AG09309 (cell line): ENCODE data around the gene DENND2A.

Source experiments
- DNase-seq: peaks from one replicate; pipeline ENCODE4 v3.0.0-alpha.2; 2010; ENCODE audit warnings: low read depth
- H3K4me3 ChIP-seq: 2 replicates; pipeline ENCODE4 v1.5.1; 2011; ENCODE audit warnings: mild to moderate bottlenecking, low read depth, low read length, moderate library complexity; ENCODE audit not compliant: control insufficient read depth
- TF ChIP-seq, protein P1 (sequence below): IDR thresholded peaks from 2 replicates; pipeline ENCODE4 v1.5.1; 2011; ENCODE audit warnings: mild to moderate bottlenecking, low read depth, low read length, inconsistent platforms; ENCODE audit not compliant: insufficient read depth, control insufficient read depth; ENCODE audit errors: missing control alignments

DENND2A gene

DNA sequence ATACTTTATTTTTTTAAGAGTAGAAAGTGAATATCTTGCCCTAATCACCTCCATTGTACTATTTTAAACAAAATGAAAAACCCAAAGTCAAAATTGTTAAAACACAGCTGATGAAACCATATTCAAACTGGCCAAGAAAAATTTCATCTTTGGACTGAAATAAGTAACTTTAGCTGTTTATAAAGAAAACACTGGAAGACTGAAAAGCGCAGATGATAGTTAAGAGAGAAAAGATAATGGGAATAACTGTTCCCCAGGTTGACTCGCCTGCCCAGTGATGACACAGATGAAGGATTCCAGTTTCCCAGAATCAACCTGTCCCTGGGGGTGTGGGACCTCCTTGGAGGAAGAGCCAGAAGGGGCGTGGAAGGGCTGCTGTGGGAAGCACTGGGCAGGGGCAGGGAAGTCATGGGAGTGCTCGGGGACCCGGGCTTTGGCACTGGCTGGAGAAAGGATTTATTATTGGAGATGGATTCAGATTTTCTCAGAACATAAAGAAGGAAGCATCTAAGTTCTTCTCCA is 43.1 kb downstream of the DENND2A start:
- no peak overlapping the region for H3K4me3 ChIP-seq
- DNase-seq: no peak
- TF ChIP-seq, protein P1, sequence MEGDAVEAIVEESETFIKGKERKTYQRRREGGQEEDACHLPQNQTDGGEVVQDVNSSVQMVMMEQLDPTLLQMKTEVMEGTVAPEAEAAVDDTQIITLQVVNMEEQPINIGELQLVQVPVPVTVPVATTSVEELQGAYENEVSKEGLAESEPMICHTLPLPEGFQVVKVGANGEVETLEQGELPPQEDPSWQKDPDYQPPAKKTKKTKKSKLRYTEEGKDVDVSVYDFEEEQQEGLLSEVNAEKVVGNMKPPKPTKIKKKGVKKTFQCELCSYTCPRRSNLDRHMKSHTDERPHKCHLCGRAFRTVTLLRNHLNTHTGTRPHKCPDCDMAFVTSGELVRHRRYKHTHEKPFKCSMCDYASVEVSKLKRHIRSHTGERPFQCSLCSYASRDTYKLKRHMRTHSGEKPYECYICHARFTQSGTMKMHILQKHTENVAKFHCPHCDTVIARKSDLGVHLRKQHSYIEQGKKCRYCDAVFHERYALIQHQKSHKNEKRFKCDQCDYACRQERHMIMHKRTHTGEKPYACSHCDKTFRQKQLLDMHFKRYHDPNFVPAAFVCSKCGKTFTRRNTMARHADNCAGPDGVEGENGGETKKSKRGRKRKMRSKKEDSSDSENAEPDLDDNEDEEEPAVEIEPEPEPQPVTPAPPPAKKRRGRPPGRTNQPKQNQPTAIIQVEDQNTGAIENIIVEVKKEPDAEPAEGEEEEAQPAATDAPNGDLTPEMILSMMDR: no peak

DNA sequence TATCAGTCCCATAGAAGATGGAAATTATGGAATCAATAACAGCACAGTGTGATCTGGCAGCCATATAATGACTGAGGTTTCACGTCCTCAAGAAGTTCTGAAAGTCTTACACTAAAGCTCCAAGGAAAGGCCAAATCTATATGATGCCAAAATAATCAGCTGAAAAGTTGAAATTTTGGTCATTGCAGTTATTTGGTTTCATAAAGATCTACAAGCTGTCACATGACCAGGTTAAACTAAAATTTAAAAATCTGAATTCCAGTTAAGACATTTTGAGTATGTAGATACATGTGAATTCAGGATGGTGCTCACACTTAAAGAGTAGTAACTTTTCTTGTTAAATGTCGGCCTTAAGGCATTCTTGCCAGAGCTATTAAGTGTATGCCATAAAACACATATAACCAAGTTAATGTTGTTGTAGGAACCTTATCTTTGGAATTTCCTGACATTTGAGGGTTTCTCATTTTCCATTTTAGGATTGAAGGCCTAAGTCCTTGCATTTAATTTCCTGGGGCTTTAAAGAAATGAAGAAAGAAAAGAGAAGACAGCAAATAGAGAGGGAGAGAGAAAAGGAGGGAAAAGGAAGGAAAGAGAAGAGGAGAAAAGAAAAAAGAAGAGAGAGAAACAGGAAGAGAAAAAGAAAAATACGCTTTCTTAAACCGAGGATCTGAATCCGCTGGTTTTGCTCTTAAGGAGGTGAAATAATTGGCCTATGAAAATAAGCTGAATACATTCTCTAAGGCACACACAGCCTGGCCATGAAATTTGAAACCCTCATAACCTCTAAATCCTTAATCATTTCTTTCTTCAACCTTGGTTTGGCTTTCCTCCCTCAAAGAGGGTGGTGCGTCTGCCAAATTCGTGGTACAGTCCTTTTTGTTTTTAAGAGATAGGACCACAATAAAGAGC is 43.8 kb downstream of the DENND2A start:
- H3K4me3 ChIP-seq: no peak overlapping the region
- DNase-seq: no peak
- TF ChIP-seq, protein P1: no peak

DNA sequence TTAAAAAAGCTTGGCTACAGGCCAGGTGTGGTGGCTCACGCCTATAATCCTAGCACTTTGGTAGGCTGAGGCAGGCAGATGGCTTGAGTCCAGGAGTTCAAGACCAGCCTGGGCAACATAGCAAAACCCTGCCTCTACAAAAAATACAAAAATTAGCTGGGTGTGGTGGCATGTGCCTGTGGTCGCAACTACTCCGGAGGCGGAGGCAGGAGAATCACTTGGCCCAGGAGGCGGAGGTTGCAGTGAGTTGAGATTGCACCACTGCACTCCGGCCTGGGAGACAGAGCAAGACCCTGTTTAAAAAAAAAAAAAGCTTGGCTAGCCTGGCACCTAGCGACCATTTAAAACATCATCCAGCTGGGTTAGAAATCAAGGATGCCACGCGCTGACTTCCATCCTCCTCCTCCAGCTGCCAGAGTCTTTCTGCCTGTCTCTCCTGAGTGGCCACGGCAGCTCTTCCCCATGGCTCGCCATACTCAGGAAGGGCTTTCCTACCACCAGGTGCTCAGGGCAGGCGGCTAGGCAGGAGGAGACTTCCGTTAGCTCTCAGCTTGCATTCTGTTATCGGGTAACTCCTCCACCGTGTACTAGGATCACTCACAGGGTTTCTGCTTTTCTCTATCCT is 45.0 kb downstream of the DENND2A start:
- no peak for DNase-seq
- no peak overlapping the region for H3K4me3 ChIP-seq
- TF ChIP-seq, protein P1: no peak

DNA sequence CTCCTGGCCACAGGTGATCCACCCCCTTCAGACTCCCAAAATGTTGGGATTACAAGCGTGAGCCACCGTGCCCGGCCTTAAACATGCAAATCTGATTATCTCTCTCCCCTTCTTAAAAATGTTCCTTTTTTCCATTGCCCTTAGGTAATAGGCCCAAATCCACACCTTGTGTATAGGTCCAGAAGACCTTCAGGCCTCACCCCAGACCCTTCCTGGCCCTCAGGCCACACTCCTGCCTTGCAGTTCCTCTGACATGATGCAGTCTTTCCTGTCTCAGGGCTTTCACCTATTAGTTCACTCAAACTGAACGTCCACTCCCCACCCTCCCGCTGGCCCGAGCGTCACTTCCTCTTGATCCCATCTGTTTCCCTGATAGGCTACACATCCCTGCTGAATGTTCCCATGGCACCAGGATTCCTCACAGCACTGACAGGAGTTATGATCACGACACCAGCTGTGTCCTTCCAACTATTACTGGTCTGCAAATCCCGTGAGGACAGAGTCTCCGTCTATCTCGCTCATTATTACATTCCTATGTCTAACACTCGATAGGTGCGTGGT is 46.4 kb downstream of the DENND2A start:
- TF ChIP-seq, protein P1: no peak
- no peak overlapping the region for H3K4me3 ChIP-seq
- DNase-seq: no peak

DNA sequence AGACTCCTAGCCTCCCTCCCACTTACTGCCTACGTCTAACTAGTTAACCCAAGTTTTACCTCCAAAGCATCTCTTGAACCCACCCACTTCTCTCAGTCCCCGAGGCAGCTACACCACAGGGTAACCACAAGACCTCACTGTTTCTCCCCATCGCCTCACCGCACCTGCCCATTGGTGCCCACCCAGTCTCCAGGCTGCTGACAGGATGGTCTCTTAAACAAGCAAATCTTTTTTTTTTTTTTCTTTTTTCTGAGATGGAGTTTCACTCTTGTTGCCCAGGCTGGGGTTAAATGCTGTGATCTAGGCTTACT is 47.0 kb downstream of the DENND2A start:
- no peak for DNase-seq
- no peak overlapping the region for H3K4me3 ChIP-seq
- TF ChIP-seq, protein P1: no peak

DNA sequence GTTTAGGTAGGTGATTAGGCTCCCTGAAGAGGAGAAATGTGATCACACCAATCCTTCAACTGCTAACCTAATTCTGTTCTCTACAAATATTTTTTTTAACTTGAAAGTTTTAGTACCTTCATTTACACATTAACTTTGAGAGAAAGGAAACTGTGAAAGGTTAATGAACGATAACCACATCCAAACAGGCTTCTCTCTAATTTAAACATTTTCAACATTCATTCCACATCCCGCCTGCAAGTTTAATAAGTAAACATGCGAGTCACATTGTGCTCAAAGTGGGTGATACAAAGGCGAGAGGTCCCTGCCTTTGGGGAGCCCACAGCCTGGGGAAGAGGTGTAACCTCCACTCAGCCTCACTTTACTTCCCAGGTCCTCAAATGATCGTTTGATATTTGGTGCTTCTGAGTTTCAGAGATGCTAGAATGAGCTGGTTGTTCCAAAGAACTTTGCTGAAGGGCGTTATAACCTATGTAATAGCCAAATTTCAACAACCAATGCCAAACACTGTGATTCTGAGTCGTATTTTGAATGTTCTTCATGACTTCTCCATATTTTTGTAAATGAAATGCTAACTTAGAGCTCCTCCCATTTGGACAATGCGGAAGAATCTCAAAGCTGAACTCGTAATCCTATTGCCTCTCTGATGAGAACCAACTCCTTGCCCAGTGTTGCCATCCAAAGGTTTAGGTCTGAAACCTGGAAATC is 47.5 kb downstream of the DENND2A start:
- no peak overlapping the region for H3K4me3 ChIP-seq
- no peak for DNase-seq
- TF ChIP-seq, protein P1: no peak
